Measurements from ENCODE around the gene CDH12.

The CDH12 gene

GRCh38 chr5:22488427-22488826, 364.7 kb downstream of the CDH12 start:
- Histone ChIP-seq H3K27ac (no peak overlapping the region), H3K4me3 (ENCODE audit: low read depth, low read length) (no peak overlapping the region), H3K36me3 (replicated peaks) (no peaks in the 10 kb centered on the region), H3K27me3 (replicated peaks) (no peaks in the 10 kb centered on the region)
- in situ Hi-C loops (cut with HindIII; ENCODE audit: low pct_ligation_motif_present, low sequenced_read_pairs) = no loop called here
- no peak for TF ChIP-seq CTCF (IDR thresholded peaks at IDR 0.05; ENCODE audit: low read depth, low read length, missing control alignments)
- no peak for DNase-seq

GRCh38 chr5:22480305-22480704, 372.8 kb downstream of the CDH12 start:
- TF ChIP-seq CTCF (IDR thresholded peaks at IDR 0.05; ENCODE audit: low read depth, low read length, missing control alignments) = no peak
- Histone ChIP-seq H3K36me3 (replicated peaks) (no peaks in the 10 kb centered on the region), H3K4me3 (ENCODE audit: low read depth, low read length) (no peak overlapping the region), H3K27ac (no peak overlapping the region), H3K27me3 (replicated peaks) (no peaks in the 10 kb centered on the region)
- DNase-seq = no peak
- in situ Hi-C loops (cut with HindIII; ENCODE audit: low pct_ligation_motif_present, low sequenced_read_pairs) = no loop called here

- no peaks in the 10 kb centered on the region for H3K36me3 ChIP-seq (replicated peaks)
- no peak for TF ChIP-seq CTCF (IDR thresholded peaks at IDR 0.05; ENCODE audit: low read depth, low read length, missing control alignments)
- in situ Hi-C loops (cut with HindIII; ENCODE audit: low pct_ligation_motif_present, low sequenced_read_pairs) = no loop called here
- no peaks in the 10 kb centered on the region for H3K27me3 ChIP-seq (replicated peaks)
- no peak overlapping the region for H3K4me3 ChIP-seq (ENCODE audit: low read depth, low read length)
- no peak overlapping the region for H3K27ac ChIP-seq
- DNase-seq = no peak
Measured at GRCh38 chr5:22473886-22474285, 379.3 kb downstream of the CDH12 start.

- Histone ChIP-seq H3K36me3 (replicated peaks) (no peaks in the 10 kb centered on the region), H3K27me3 (replicated peaks) (no peaks in the 10 kb centered on the region), H3K27ac (no peak overlapping the region), H3K4me3 (ENCODE audit: low read depth, low read length) (no peak overlapping the region)
- in situ Hi-C loops (cut with HindIII; ENCODE audit: low pct_ligation_motif_present, low sequenced_read_pairs) = no loop called here
- TF ChIP-seq CTCF (IDR thresholded peaks at IDR 0.05; ENCODE audit: low read depth, low read length, missing control alignments) = no peak
- no peak for DNase-seq
Measured at GRCh38 chr5:22471154-22471553, 382.0 kb downstream of the CDH12 start.

GRCh38 chr5:22470408-22470807, 382.7 kb downstream of the CDH12 start:
- no peak overlapping the region for H3K4me3 ChIP-seq (ENCODE audit: low read depth, low read length)
- in situ Hi-C loops (cut with HindIII; ENCODE audit: low pct_ligation_motif_present, low sequenced_read_pairs) = no loop called here
- no peaks in the 10 kb centered on the region for H3K36me3 ChIP-seq (replicated peaks)
- H3K27ac ChIP-seq = no peak overlapping the region
- no peak for DNase-seq
- H3K27me3 ChIP-seq (replicated peaks) = no peaks in the 10 kb centered on the region
- no peak for TF ChIP-seq CTCF (IDR thresholded peaks at IDR 0.05; ENCODE audit: low read depth, low read length, missing control alignments)

GRCh38 chr5:22465616-22466015, 387.5 kb downstream of the CDH12 start:
- Histone ChIP-seq H3K4me3 (ENCODE audit: low read depth, low read length) (no peak overlapping the region), H3K36me3 (replicated peaks) (no peaks in the 10 kb centered on the region), H3K27me3 (replicated peaks) (no peaks in the 10 kb centered on the region), H3K27ac (no peak overlapping the region)
- no peak for DNase-seq
- in situ Hi-C loops (cut with HindIII; ENCODE audit: low pct_ligation_motif_present, low sequenced_read_pairs) = no loop called here
- TF ChIP-seq CTCF (IDR thresholded peaks at IDR 0.05; ENCODE audit: low read depth, low read length, missing control alignments) = no peak

Measured in brain microvascular endothelial cell (primary cell).